H1 (cell line): ENCODE data around the gene APBA2. TPM values are rescaled to one million over a fixed set of nuclear protein-coding genes. Genes with fewer than 3 reads are reported as not detected.

Experiments
- CBX5 ChIP-seq: fragments of 300-800, 300-1000 bp; sonication (generic); IDR thresholded peaks from 2 replicates; pipeline ENCODE4 v1.7.1; 2016; ENCODE audit warnings: antibody characterized with exemption, low read length, low read depth
- GABPA ChIP-seq: IDR thresholded peaks from 2 replicates; pipeline ENCODE4 v1.6.1; 2011; ENCODE audit warnings: mild to moderate bottlenecking, low read length, moderate library complexity, borderline replicate concordance; ENCODE audit not compliant: insufficient read depth
- HDAC6 ChIP-seq: IDR thresholded peaks from one replicate; pipeline ENCODE4 v1.7.1; 2012; ENCODE audit warnings: low read depth, mild to moderate bottlenecking, inconsistent platforms, low read length, moderate library complexity
- JUN ChIP-seq: IDR thresholded peaks from 2 replicates; pipeline ENCODE4 v1.6.1; 2011; ENCODE audit warnings: low read depth, mild to moderate bottlenecking, improper control_type of control experiment, low read length
- KDM5A ChIP-seq: fragments of 200-600 bp; IDR thresholded peaks from 2 replicates; pipeline ENCODE4 v1.7.1; 2012; ENCODE audit warnings: mild to moderate bottlenecking, low read length, inconsistent platforms, mixed read lengths
- RFX5 ChIP-seq: IDR thresholded peaks from 2 replicates; pipeline ENCODE4 v1.6.1; 2011; ENCODE audit warnings: low read depth, low read length, improper control_type of control experiment, borderline replicate concordance
- SAP30 ChIP-seq: fragments of 300-600 bp; sonication (generic); IDR thresholded peaks from 2 replicates; pipeline ENCODE4 v1.7.1; 2012; ENCODE audit warnings: low read length, moderate library complexity, mild to moderate bottlenecking, inconsistent platforms; ENCODE audit not compliant: insufficient read depth, insufficient replicate concordance
- SP1 ChIP-seq: IDR thresholded peaks from 2 replicates; pipeline ENCODE4 v1.6.1; 2011; ENCODE audit warnings: low read depth, low read length
- polyA plus RNA-seq, 7 experiments: library from polyadenylated mRNA; depleted of rRNA in 3 of 7; stranded (reverse) in 5 of 7; unstranded in 2 of 7; fragments of >200 nt in 5 of 7; fragments of 200-250 nt in 2 of 7; gene quantifications; 1 replicate in 5 of 7; 2 replicates in 1 of 7; 4 replicates in 1 of 7; pipeline versions ENCODE4 v1.2.1 to v1.2.3, GENCODE V29; 2011 to 2013; ENCODE audit warnings: missing spikeins in 2 of 7, mixed read lengths in 2 of 7
- total RNA-seq: library from RNA; stranded (reverse); fragmentation: NEBNext Ultra II Directional; extraction: Animal tissue kit (Norgen Biotek cat#: 25700); gene quantifications from 2 replicates; pipeline ENCODE4 v1.2.1, GENCODE V29; 2021
- TF ChIP-seq, protein P1 (sequence below): IDR thresholded peaks from 2 replicates; pipeline ENCODE4 v1.6.1; 2012; ENCODE audit warnings: low read length, inconsistent platforms

Gene APBA2
- total and polyA plus RNA-seq, 2 of the 8 experiments (the other 6 are each of a cell fraction or from before 2014, with no cell fraction given) = 15.5 to 19.0 TPM

DNA sequence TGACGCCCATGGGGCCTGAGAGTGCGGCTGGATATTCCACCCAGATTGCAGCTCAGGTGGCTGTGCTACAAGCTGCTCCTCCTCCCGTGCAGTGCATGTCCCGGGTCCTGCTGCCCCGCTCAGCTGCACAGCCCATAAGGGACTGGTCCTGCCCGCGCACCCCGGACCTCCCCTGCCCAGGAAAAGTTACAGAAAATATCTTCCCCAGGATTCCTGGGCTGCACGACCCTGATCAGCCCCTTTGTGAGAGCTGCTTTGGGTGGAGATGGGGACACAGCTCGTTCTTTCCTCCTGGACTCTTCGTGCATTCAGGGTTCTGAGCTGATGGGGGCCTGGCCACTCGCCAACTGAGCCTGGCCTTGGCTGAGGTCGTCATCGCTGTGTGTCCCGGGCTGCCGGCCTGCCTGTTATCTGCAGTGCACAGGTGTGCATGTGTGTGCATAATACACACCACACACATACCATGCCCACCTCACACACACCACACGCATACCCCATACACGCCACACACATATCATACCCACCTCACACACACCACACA, 28.8 kb downstream of the APBA2 start (continued):
- TF ChIP-seq, protein P1, sequence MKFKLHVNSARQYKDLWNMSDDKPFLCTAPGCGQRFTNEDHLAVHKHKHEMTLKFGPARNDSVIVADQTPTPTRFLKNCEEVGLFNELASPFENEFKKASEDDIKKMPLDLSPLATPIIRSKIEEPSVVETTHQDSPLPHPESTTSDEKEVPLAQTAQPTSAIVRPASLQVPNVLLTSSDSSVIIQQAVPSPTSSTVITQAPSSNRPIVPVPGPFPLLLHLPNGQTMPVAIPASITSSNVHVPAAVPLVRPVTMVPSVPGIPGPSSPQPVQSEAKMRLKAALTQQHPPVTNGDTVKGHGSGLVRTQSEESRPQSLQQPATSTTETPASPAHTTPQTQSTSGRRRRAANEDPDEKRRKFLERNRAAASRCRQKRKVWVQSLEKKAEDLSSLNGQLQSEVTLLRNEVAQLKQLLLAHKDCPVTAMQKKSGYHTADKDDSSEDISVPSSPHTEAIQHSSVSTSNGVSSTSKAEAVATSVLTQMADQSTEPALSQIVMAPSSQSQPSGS = no peak
- no peak for TF ChIP-seq GABPA
- TF ChIP-seq RFX5 = no peak
- TF ChIP-seq HDAC6 = no peak
- TF ChIP-seq CBX5 = no peak
- TF ChIP-seq JUN = no peak
- no peak for TF ChIP-seq SP1
- TF ChIP-seq KDM5A = no peak
- TF ChIP-seq SAP30 = no peak
